Keratinocyte (primary cell): Measurements from ENCODE around the gene STBD1. TPM values are rescaled to one million over a fixed set of nuclear protein-coding genes. Genes with fewer than 3 reads are reported as not detected.

Experiments
- DNase-seq: peaks from one replicate; pipeline ENCODE4 v3.0.0-alpha.2; 2011; ENCODE audit warnings: low read depth, missing footprints, low spot score
- FAIRE-seq: peaks from 2 replicates; lab custom pipeline; 2011; peaks lifted over from hg19 to GRCh38; lab: Jason Lieb, UNC
- H2AFZ ChIP-seq: 2 replicates; pipeline ENCODE4 v1.6.0; 2012; ENCODE audit warnings: low read length, control low read depth, inconsistent platforms; ENCODE audit not compliant: control insufficient read depth
- H3K27ac ChIP-seq: 2 replicates; pipeline ENCODE4 v1.5.1; 2011; ENCODE audit warnings: low read length; ENCODE audit not compliant: control insufficient read depth, insufficient read depth
- H3K27me3 ChIP-seq: 3 replicates; pipeline ENCODE4 v1.6.0; 2011; ENCODE audit warnings: low read length; ENCODE audit not compliant: control insufficient read depth, insufficient read depth; ENCODE audit errors: extremely low read depth
- H3K36me3 ChIP-seq, 2 experiments: 2 replicates in 1 of 2; 3 replicates in 1 of 2; pipeline ENCODE4 v1.5.1; 2011; ENCODE audit warnings: low read length in 2 of 2, mild to moderate bottlenecking in 1 of 2; ENCODE audit not compliant: control insufficient read depth in 2 of 2, insufficient read depth in 2 of 2; ENCODE audit errors: extremely low read depth in 1 of 2
- H3K4me1 ChIP-seq: 3 replicates; pipeline ENCODE4 v1.5.1; 2011; ENCODE audit warnings: low read length; ENCODE audit not compliant: control insufficient read depth, insufficient read depth; ENCODE audit errors: extremely low read depth
- H3K4me2 ChIP-seq: 3 replicates; pipeline ENCODE4 v1.6.0; 2011; ENCODE audit warnings: low read depth, low read length; ENCODE audit not compliant: control insufficient read depth, insufficient read depth; ENCODE audit errors: extremely low read depth
- H3K4me3 ChIP-seq, 3 experiments: fragments of 200-600 bp in 1 of 3; sonication (generic) in 1 of 3; 2 replicates in 2 of 3; 3 replicates in 1 of 3; pipeline ENCODE4 v1.5.1; 2011 to 2016; ENCODE audit warnings: low read length in 3 of 3, mild to moderate bottlenecking in 3 of 3, control low read depth in 2 of 3, inconsistent platforms in 1 of 3, low read depth in 1 of 3, mixed read lengths in 1 of 3, mixed run types in 1 of 3, moderate library complexity in 1 of 3; ENCODE audit not compliant: control insufficient read depth in 2 of 3, insufficient read depth in 2 of 3; ENCODE audit errors: extremely low read depth in 1 of 3
- H3K79me2 ChIP-seq: 2 replicates; pipeline ENCODE4 v1.6.0; 2012; ENCODE audit warnings: low read length; ENCODE audit not compliant: control insufficient read depth, insufficient read depth
- H3K9ac ChIP-seq: 3 replicates; pipeline ENCODE4 v1.6.0; 2011; ENCODE audit warnings: low read length; ENCODE audit not compliant: control insufficient read depth, insufficient read depth; ENCODE audit errors: extremely low read depth
- H3K9me1 ChIP-seq: 3 replicates; pipeline ENCODE4 v1.6.0; 2011; ENCODE audit warnings: low read length; ENCODE audit not compliant: control insufficient read depth, insufficient read depth; ENCODE audit errors: extremely low read depth
- H3K9me3 ChIP-seq: 2 replicates; pipeline ENCODE4 v1.5.1; 2012; ENCODE audit warnings: low read depth, low read length; ENCODE audit not compliant: control insufficient read depth
- H4K20me1 ChIP-seq: 3 replicates; pipeline ENCODE4 v1.6.0; 2011; ENCODE audit warnings: low read length; ENCODE audit not compliant: control insufficient read depth, insufficient read depth; ENCODE audit errors: extremely low read depth
- CTCF ChIP-seq, 3 experiments: IDR thresholded peaks in 1 of 3; conservative IDR thresholded peaks in 1 of 3; optimal IDR thresholded peaks in 1 of 3; 2 replicates in 2 of 3; 3 replicates in 1 of 3; pipeline versions ENCODE3 to v1.5.1; 2011; ENCODE audit warnings: low read length in 3 of 3, mild to moderate bottlenecking in 3 of 3, moderate library complexity in 2 of 3, control low read depth in 1 of 3, inconsistent platforms in 1 of 3; ENCODE audit not compliant: insufficient read depth in 2 of 3; ENCODE audit errors: extremely low read depth in 1 of 3
- EZH2 ChIP-seq: IDR thresholded peaks from one replicate; pipeline ENCODE4 v1.6.1; 2012; ENCODE audit warnings: inconsistent platforms, mild to moderate bottlenecking, low read length, moderate library complexity
- dilution Hi-C: fragments of 300-500 bp; cut with MboI; formaldehyde crosslinking; loops from one replicate; pipeline ENCODE4 v1.7.0; 2020; ENCODE audit warnings: low sequenced_read_pairs; ENCODE audit not compliant: extremely low pct_ligation_motif_present
- polyA plus RNA-seq, 5 experiments: library from polyadenylated mRNA; depleted of rRNA in 3 of 5; stranded (reverse) in 3 of 5; stranded (forward) in 1 of 5; unstranded in 1 of 5; fragments of >200 nt; gene quantifications; 1 replicate in 1 of 5; 2 replicates in 3 of 5; 3 replicates in 1 of 5; pipeline versions ENCODE4 v1.2.1 to v1.2.3, GENCODE V29; 2011 to 2012; ENCODE audit warnings: missing spikeins in 2 of 5, low read depth in 1 of 5, low replicate concordance in 1 of 5

Gene STBD1
- polyA plus RNA-seq, 1 donor (not counting 4 experiments of a cell fraction or from before 2014, with no cell fraction given) = 0.41 TPM

GRCh38 chr4:76257824-76258223, 48.7 kb upstream of the STBD1 start:
- no peak for TF ChIP-seq CTCF (optimal IDR thresholded peaks at IDR 0.05 in 1 of 3, IDR thresholded peaks at IDR 0.05 in 1 of 3, conservative IDR thresholded peaks at IDR 0.05 in 1 of 3; ENCODE audit: extremely low read depth in 1 of 3, insufficient read depth in 2 of 3, low read length in 3 of 3)
- TF ChIP-seq EZH2 = no peak
- H3K4me3 ChIP-seq = no peak overlapping the region
- no peaks in the 10 kb centered on the region for H3K79me2 ChIP-seq
- no peak overlapping the region for H3K9ac ChIP-seq
- H3K27me3 ChIP-seq = peaks cover 21% of the 10 kb centered on the region
- H3K36me3 ChIP-seq = no peaks in the 10 kb centered on the region
- H4K20me1 ChIP-seq = no peaks in the 10 kb centered on the region
- FAIRE-seq (no peak), DNase-seq (no peak)
- H3K4me2 ChIP-seq = no peak overlapping the region
- H3K9me1 ChIP-seq = no peaks in the 10 kb centered on the region
- H2AFZ ChIP-seq = no peak overlapping the region
- no peaks in the 10 kb centered on the region for H3K9me3 ChIP-seq
- H3K4me1 ChIP-seq = no peaks in the 10 kb centered on the region
- no peak overlapping the region for H3K27ac ChIP-seq
- dilution Hi-C loops = no loop called here

- Histone ChIP-seq H3K27me3 (peaks cover 9% of the 10 kb centered on the region), H3K9me3 (no peaks in the 10 kb centered on the region), H3K27ac (no peak overlapping the region), H4K20me1 (no peaks in the 10 kb centered on the region), H3K4me1 (no peaks in the 10 kb centered on the region), H3K36me3 (no peaks in the 10 kb centered on the region), H3K79me2 (no peaks in the 10 kb centered on the region), H2AFZ (no peak overlapping the region), H3K9ac (no peak overlapping the region), H3K4me3 (no peak overlapping the region), H3K9me1 (no peaks in the 10 kb centered on the region), H3K4me2 (no peak overlapping the region)
- TF ChIP-seq EZH2 (no peak), CTCF (optimal IDR thresholded peaks at IDR 0.05 in 1 of 3, IDR thresholded peaks at IDR 0.05 in 1 of 3, conservative IDR thresholded peaks at IDR 0.05 in 1 of 3; ENCODE audit: extremely low read depth in 1 of 3, insufficient read depth in 2 of 3, low read length in 3 of 3) (no peak)
- no peak for FAIRE-seq
- dilution Hi-C loops = no loop called here
- no peak for DNase-seq
Measured at GRCh38 chr4:76260571-76260970, 46.0 kb upstream of the STBD1 start.
